Thyroid gland (tissue), 4 donors: ENCODE results near the gene ALDH1A2.

Experiments used
- POLR2A ChIP-seq, 2 donors: fragments of 450-650 bp; IDR thresholded peaks; one replicate each; pipeline ENCODE4 v1.6.1; 2017; ENCODE audit warnings: antibody characterized with exemption in 2 of 2, mild to moderate bottlenecking in 2 of 2, moderate library complexity in 1 of 2
- TF ChIP-seq, protein P1 (sequence below), 6 experiments: fragments of 200-600 bp in 3 of 6; fragments of 450-650 bp in 3 of 6; sonication (generic) in 3 of 6; IDR thresholded peaks; one replicate each; pipeline ENCODE4 v1.5.1; 2016 to 2019; ENCODE audit warnings: antibody characterized with exemption in 6 of 6, mild to moderate bottlenecking in 2 of 6, inconsistent platforms in 1 of 6, moderate library complexity in 1 of 6

GRCh38 chr15:58044551-58044950, 21.0 kb downstream of the ALDH1A2 start:
- TF ChIP-seq POLR2A (IDR thresholded peaks at IDR 0.05) = no peak
- TF ChIP-seq, protein P1, sequence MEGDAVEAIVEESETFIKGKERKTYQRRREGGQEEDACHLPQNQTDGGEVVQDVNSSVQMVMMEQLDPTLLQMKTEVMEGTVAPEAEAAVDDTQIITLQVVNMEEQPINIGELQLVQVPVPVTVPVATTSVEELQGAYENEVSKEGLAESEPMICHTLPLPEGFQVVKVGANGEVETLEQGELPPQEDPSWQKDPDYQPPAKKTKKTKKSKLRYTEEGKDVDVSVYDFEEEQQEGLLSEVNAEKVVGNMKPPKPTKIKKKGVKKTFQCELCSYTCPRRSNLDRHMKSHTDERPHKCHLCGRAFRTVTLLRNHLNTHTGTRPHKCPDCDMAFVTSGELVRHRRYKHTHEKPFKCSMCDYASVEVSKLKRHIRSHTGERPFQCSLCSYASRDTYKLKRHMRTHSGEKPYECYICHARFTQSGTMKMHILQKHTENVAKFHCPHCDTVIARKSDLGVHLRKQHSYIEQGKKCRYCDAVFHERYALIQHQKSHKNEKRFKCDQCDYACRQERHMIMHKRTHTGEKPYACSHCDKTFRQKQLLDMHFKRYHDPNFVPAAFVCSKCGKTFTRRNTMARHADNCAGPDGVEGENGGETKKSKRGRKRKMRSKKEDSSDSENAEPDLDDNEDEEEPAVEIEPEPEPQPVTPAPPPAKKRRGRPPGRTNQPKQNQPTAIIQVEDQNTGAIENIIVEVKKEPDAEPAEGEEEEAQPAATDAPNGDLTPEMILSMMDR (IDR thresholded peaks at IDR 0.05) = no peak
